Keratinocyte (primary cell): Measurements from ENCODE around the gene VCAM1. TPM values are rescaled to one million over a fixed set of nuclear protein-coding genes. Genes with fewer than 3 reads are reported as not detected.

Experiments used
- DNase-seq: peaks from one replicate; pipeline ENCODE4 v3.0.0-alpha.2; 2011; ENCODE audit warnings: low read depth, missing footprints, low spot score
- FAIRE-seq: peaks from 2 replicates; lab custom pipeline; 2011; peaks lifted over from hg19 to GRCh38; lab: Jason Lieb, UNC
- H2AFZ ChIP-seq: 2 replicates; pipeline ENCODE4 v1.6.0; 2012; ENCODE audit warnings: low read length, control low read depth, inconsistent platforms; ENCODE audit not compliant: control insufficient read depth
- H3K27ac ChIP-seq: 2 replicates; pipeline ENCODE4 v1.5.1; 2011; ENCODE audit warnings: low read length; ENCODE audit not compliant: control insufficient read depth, insufficient read depth
- H3K27me3 ChIP-seq: 3 replicates; pipeline ENCODE4 v1.6.0; 2011; ENCODE audit warnings: low read length; ENCODE audit not compliant: control insufficient read depth, insufficient read depth; ENCODE audit errors: extremely low read depth
- H3K36me3 ChIP-seq, 2 experiments: 2 replicates in 1 of 2; 3 replicates in 1 of 2; pipeline ENCODE4 v1.5.1; 2011; ENCODE audit warnings: low read length in 2 of 2, mild to moderate bottlenecking in 1 of 2; ENCODE audit not compliant: control insufficient read depth in 2 of 2, insufficient read depth in 2 of 2; ENCODE audit errors: extremely low read depth in 1 of 2
- H3K4me1 ChIP-seq: 3 replicates; pipeline ENCODE4 v1.5.1; 2011; ENCODE audit warnings: low read length; ENCODE audit not compliant: control insufficient read depth, insufficient read depth; ENCODE audit errors: extremely low read depth
- H3K4me2 ChIP-seq: 3 replicates; pipeline ENCODE4 v1.6.0; 2011; ENCODE audit warnings: low read depth, low read length; ENCODE audit not compliant: control insufficient read depth, insufficient read depth; ENCODE audit errors: extremely low read depth
- H3K4me3 ChIP-seq, 3 experiments: fragments of 200-600 bp in 1 of 3; sonication (generic) in 1 of 3; 2 replicates in 2 of 3; 3 replicates in 1 of 3; pipeline ENCODE4 v1.5.1; 2011 to 2016; ENCODE audit warnings: low read length in 3 of 3, mild to moderate bottlenecking in 3 of 3, control low read depth in 2 of 3, inconsistent platforms in 1 of 3, low read depth in 1 of 3, mixed read lengths in 1 of 3, mixed run types in 1 of 3, moderate library complexity in 1 of 3; ENCODE audit not compliant: control insufficient read depth in 2 of 3, insufficient read depth in 2 of 3; ENCODE audit errors: extremely low read depth in 1 of 3
- H3K79me2 ChIP-seq: 2 replicates; pipeline ENCODE4 v1.6.0; 2012; ENCODE audit warnings: low read length; ENCODE audit not compliant: control insufficient read depth, insufficient read depth
- H3K9ac ChIP-seq: 3 replicates; pipeline ENCODE4 v1.6.0; 2011; ENCODE audit warnings: low read length; ENCODE audit not compliant: control insufficient read depth, insufficient read depth; ENCODE audit errors: extremely low read depth
- H3K9me1 ChIP-seq: 3 replicates; pipeline ENCODE4 v1.6.0; 2011; ENCODE audit warnings: low read length; ENCODE audit not compliant: control insufficient read depth, insufficient read depth; ENCODE audit errors: extremely low read depth
- H3K9me3 ChIP-seq: 2 replicates; pipeline ENCODE4 v1.5.1; 2012; ENCODE audit warnings: low read depth, low read length; ENCODE audit not compliant: control insufficient read depth
- H4K20me1 ChIP-seq: 3 replicates; pipeline ENCODE4 v1.6.0; 2011; ENCODE audit warnings: low read length; ENCODE audit not compliant: control insufficient read depth, insufficient read depth; ENCODE audit errors: extremely low read depth
- CTCF ChIP-seq, 3 experiments: IDR thresholded peaks in 1 of 3; conservative IDR thresholded peaks in 1 of 3; optimal IDR thresholded peaks in 1 of 3; 2 replicates in 2 of 3; 3 replicates in 1 of 3; pipeline versions ENCODE3 to v1.5.1; 2011; ENCODE audit warnings: low read length in 3 of 3, mild to moderate bottlenecking in 3 of 3, moderate library complexity in 2 of 3, control low read depth in 1 of 3, inconsistent platforms in 1 of 3; ENCODE audit not compliant: insufficient read depth in 2 of 3; ENCODE audit errors: extremely low read depth in 1 of 3
- EZH2 ChIP-seq: IDR thresholded peaks from one replicate; pipeline ENCODE4 v1.6.1; 2012; ENCODE audit warnings: inconsistent platforms, mild to moderate bottlenecking, low read length, moderate library complexity
- dilution Hi-C: fragments of 300-500 bp; cut with MboI; formaldehyde crosslinking; loops from one replicate; pipeline ENCODE4 v1.7.0; 2020; ENCODE audit warnings: low sequenced_read_pairs; ENCODE audit not compliant: extremely low pct_ligation_motif_present
- polyA plus RNA-seq, 5 experiments: library from polyadenylated mRNA; depleted of rRNA in 3 of 5; stranded (reverse) in 3 of 5; stranded (forward) in 1 of 5; unstranded in 1 of 5; fragments of >200 nt; gene quantifications; 1 replicate in 1 of 5; 2 replicates in 3 of 5; 3 replicates in 1 of 5; pipeline versions ENCODE4 v1.2.1 to v1.2.3, GENCODE V29; 2011 to 2012; ENCODE audit warnings: missing spikeins in 2 of 5, low read depth in 1 of 5, low replicate concordance in 1 of 5

Gene VCAM1
- polyA plus RNA-seq, 1 donor (not counting 4 experiments of a cell fraction or from before 2014, with no cell fraction given) = not detected

- no peak overlapping the region for H3K9ac ChIP-seq
- no peaks in the 10 kb centered on the region for H3K36me3 ChIP-seq
- H2AFZ ChIP-seq = no peak overlapping the region
- no peaks in the 10 kb centered on the region for H3K79me2 ChIP-seq
- H4K20me1 ChIP-seq = no peaks in the 10 kb centered on the region
- no peaks in the 10 kb centered on the region for H3K9me3 ChIP-seq
- H3K4me3 ChIP-seq = no peak overlapping the region
- H3K4me2 ChIP-seq = no peak overlapping the region
- no peaks in the 10 kb centered on the region for H3K4me1 ChIP-seq
- H3K27me3 ChIP-seq = no peaks in the 10 kb centered on the region
- no peak for TF ChIP-seq EZH2
- no peak for TF ChIP-seq CTCF (optimal IDR thresholded peaks at IDR 0.05 in 1 of 3, IDR thresholded peaks at IDR 0.05 in 1 of 3, conservative IDR thresholded peaks at IDR 0.05 in 1 of 3; ENCODE audit: extremely low read depth in 1 of 3, insufficient read depth in 2 of 3, low read length in 3 of 3)
- dilution Hi-C loops = no loop called here
- FAIRE-seq (no peak), DNase-seq (no peak)
- H3K27ac ChIP-seq = no peak overlapping the region
- no peaks in the 10 kb centered on the region for H3K9me1 ChIP-seq
These were observed 11.8 kb downstream of the VCAM1 start for GRCh38 chr1:100731309-100731708.

- no peaks in the 10 kb centered on the region for H3K9me1 ChIP-seq
- no peak overlapping the region for H3K4me2 ChIP-seq
- no peak overlapping the region for H3K9ac ChIP-seq
- no peak overlapping the region for H2AFZ ChIP-seq
- no peaks in the 10 kb centered on the region for H3K36me3 ChIP-seq
- TF ChIP-seq CTCF (optimal IDR thresholded peaks at IDR 0.05 in 1 of 3, IDR thresholded peaks at IDR 0.05 in 1 of 3, conservative IDR thresholded peaks at IDR 0.05 in 1 of 3; ENCODE audit: extremely low read depth in 1 of 3, insufficient read depth in 2 of 3, low read length in 3 of 3) (no peak), EZH2 (no peak)
- dilution Hi-C loops = no loop called here
- no peak overlapping the region for H3K27ac ChIP-seq
- no peak for FAIRE-seq
- DNase-seq = no peak
- no peaks in the 10 kb centered on the region for H3K79me2 ChIP-seq
- no peaks in the 10 kb centered on the region for H3K4me1 ChIP-seq
- H3K4me3 ChIP-seq = no peak overlapping the region
- no peaks in the 10 kb centered on the region for H3K9me3 ChIP-seq
- no peaks in the 10 kb centered on the region for H3K27me3 ChIP-seq
- no peaks in the 10 kb centered on the region for H4K20me1 ChIP-seq
These were observed 12.2 kb downstream of the VCAM1 start for GRCh38 chr1:100731758-100732157.
